Loucy (cell line): ENCODE measurements around the gene IFNL1.

Experiments used
- CTCF ChIP-seq: fragments of 200-600 bp; sonication (generic); conservative IDR thresholded peaks from 2 replicates; pipeline ENCODE4 v1.5.1; 2014; ENCODE audit warnings: mild to moderate bottlenecking, antibody characterized with exemption, low read length
- EZH2phosphoT487 ChIP-seq: fragments of 200-600 bp; IDR thresholded peaks from 2 replicates; pipeline ENCODE4 v1.6.1; 2018; ENCODE audit warnings: antibody characterized with exemption, mild to moderate bottlenecking, moderate library complexity, borderline replicate concordance

- TF ChIP-seq CTCF, result no peak
- TF ChIP-seq EZH2phosphoT487, result no peak
Measured at GRCh38 chr19:39341129-39341718, 45.0 kb downstream of the IFNL1 start.
